DND-41 (cell line): Measurements from ENCODE around the gene NPC1L1.

Experiments used
- ATAC-seq: fragments of 200-7000 bp; cut with Tn5 transposase; 3 replicates; pipeline ENCODE4 v1.9.1; 2021; ENCODE audit warnings: low read depth; ENCODE audit not compliant: insufficient read depth
- DNase-seq: peaks from one replicate; pipeline ENCODE4 v3.0.0-alpha.2; 2020
- H2AFZ ChIP-seq: 2 replicates; pipeline ENCODE4 v1.6.0; 2012; ENCODE audit warnings: low read depth, low read length
- H3K27ac ChIP-seq: 2 replicates; pipeline ENCODE4 v1.5.1; 2012; ENCODE audit warnings: low read length, inconsistent platforms
- H3K27me3 ChIP-seq: fragments of 200-600 bp; sonication (generic); 2 replicates; pipeline ENCODE4 v1.6.0; 2012; ENCODE audit warnings: low read length, mild to moderate bottlenecking, inconsistent platforms; ENCODE audit not compliant: insufficient read depth, poor library complexity
- H3K36me3 ChIP-seq: 2 replicates; pipeline ENCODE4 v1.5.1; 2012; ENCODE audit warnings: low read length, inconsistent platforms; ENCODE audit not compliant: insufficient read depth
- H3K4me1 ChIP-seq: 2 replicates; pipeline ENCODE4 v1.5.1; 2012; ENCODE audit warnings: mild to moderate bottlenecking, low read length; ENCODE audit not compliant: insufficient read depth
- H3K4me2 ChIP-seq: 2 replicates; pipeline ENCODE4 v1.6.0; 2012; ENCODE audit warnings: mild to moderate bottlenecking, moderate library complexity, low read length, inconsistent platforms; ENCODE audit not compliant: insufficient read depth
- H3K4me3 ChIP-seq, 2 experiments: fragments of 200-600 bp in 1 of 2; shearing (Covaris generic) in 1 of 2; 2 replicates each; pipeline ENCODE4 v1.5.1; 2012 to 2016; ENCODE audit warnings: inconsistent platforms in 2 of 2, low read length in 2 of 2, mild to moderate bottlenecking in 2 of 2, low read depth in 1 of 2, moderate library complexity in 1 of 2
- H3K79me2 ChIP-seq: 2 replicates; pipeline ENCODE4 v1.6.0; 2012; ENCODE audit warnings: low read length, inconsistent platforms; ENCODE audit not compliant: insufficient read depth
- H3K9ac ChIP-seq: 2 replicates; pipeline ENCODE4 v1.6.0; 2012; ENCODE audit warnings: low read depth, mild to moderate bottlenecking, inconsistent platforms, low read length, moderate library complexity
- H3K9me3 ChIP-seq: 2 replicates; pipeline ENCODE4 v1.5.1; 2012; ENCODE audit warnings: low read length, moderate library complexity, mild to moderate bottlenecking, inconsistent platforms; ENCODE audit not compliant: insufficient read depth, severe bottlenecking
- H4K20me1 ChIP-seq: 2 replicates; pipeline ENCODE4 v1.6.0; 2012; ENCODE audit warnings: low read length; ENCODE audit not compliant: insufficient read depth
- EZH2 ChIP-seq: IDR thresholded peaks from 3 replicates; pipeline ENCODE4 v1.6.1; 2012; ENCODE audit warnings: borderline replicate concordance, low read depth, mild to moderate bottlenecking, moderate library complexity, low read length, inconsistent platforms; ENCODE audit not compliant: severe bottlenecking
- TF ChIP-seq, protein P1 (sequence below): IDR thresholded peaks from 2 replicates; pipeline ENCODE4 v1.5.1; 2012; ENCODE audit warnings: borderline replicate concordance, low read length, moderate library complexity, mild to moderate bottlenecking; ENCODE audit not compliant: poor library complexity, severe bottlenecking; ENCODE audit errors: extremely low read depth

NPC1L1 gene

DNA sequence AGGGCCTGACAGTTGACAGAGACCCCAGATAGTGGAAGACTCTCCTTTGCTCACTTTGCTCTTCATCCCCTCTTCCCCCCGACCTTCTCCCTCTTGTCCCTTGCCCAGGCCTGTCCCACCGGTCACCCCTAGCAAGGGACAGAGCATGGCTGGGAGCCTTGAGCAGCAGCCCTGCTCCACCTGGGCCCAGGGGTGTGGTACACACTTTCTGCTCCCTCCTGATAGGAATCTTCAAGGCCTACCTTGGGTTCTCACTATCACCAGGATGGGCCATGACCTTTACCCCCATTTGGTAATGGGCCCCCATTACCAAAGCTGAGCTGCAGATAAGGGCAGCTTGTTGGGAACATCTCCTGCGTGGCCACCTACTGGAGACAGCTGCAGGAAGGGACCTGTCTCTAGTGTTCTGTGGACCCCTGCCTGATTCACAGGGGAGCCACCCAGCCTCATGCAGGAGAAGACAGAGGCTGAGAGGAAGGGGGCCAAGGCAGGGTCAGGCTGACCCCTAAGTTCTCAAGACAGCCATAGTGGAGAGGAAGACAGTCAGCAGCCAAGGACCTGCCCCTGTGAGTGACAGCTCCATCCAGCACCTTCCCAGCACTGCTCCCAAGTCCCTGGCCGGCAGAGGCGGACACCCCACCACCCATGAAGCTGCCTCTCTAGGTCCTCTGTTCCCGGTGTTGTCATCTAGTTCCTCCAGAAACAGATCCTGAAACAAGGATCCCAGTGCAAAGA is 913 bp upstream of the NPC1L1 start:
- ATAC-seq (no peak), DNase-seq (no peak)
- H2AFZ ChIP-seq = no peak overlapping the region
- H3K27me3 ChIP-seq = peaks cover 3% of the 10 kb centered on the region
- H3K4me2 ChIP-seq = no peak overlapping the region
- H4K20me1 ChIP-seq = no peaks in the 10 kb centered on the region
- H3K4me3 ChIP-seq = no peak overlapping the region
- TF ChIP-seq, protein P1, sequence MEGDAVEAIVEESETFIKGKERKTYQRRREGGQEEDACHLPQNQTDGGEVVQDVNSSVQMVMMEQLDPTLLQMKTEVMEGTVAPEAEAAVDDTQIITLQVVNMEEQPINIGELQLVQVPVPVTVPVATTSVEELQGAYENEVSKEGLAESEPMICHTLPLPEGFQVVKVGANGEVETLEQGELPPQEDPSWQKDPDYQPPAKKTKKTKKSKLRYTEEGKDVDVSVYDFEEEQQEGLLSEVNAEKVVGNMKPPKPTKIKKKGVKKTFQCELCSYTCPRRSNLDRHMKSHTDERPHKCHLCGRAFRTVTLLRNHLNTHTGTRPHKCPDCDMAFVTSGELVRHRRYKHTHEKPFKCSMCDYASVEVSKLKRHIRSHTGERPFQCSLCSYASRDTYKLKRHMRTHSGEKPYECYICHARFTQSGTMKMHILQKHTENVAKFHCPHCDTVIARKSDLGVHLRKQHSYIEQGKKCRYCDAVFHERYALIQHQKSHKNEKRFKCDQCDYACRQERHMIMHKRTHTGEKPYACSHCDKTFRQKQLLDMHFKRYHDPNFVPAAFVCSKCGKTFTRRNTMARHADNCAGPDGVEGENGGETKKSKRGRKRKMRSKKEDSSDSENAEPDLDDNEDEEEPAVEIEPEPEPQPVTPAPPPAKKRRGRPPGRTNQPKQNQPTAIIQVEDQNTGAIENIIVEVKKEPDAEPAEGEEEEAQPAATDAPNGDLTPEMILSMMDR = no peak
- TF ChIP-seq EZH2 = no peak
- H3K79me2 ChIP-seq = no peaks in the 10 kb centered on the region
- H3K9ac ChIP-seq = no peak overlapping the region
- no peaks in the 10 kb centered on the region for H3K9me3 ChIP-seq
- no peak overlapping the region for H3K27ac ChIP-seq
- H3K36me3 ChIP-seq = no peaks in the 10 kb centered on the region
- no peaks in the 10 kb centered on the region for H3K4me1 ChIP-seq

DNA sequence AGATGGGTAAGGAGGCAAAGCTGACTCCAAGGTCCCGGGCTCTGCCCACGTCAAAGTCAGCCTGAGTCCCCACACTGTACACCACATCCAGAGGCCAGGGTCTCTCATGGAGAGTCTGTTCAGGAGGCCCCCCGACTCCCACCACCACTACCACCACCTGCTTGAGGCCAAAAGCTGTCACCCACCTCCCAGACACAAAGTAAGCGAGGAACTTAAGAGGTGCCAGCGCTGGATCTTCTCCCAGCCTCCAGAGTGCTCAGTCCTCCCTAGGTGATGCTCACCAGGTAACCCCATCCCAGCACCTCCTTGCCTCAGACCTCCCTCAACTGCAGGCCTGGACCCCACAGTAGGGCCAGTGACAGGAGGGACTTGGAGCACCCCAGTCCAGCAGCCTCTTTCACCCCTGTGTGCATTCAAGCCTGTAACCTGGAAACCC is 520 bp downstream of the NPC1L1 start:
- ATAC-seq (no peak), DNase-seq (no peak)
- no peaks in the 10 kb centered on the region for H4K20me1 ChIP-seq
- H3K9me3 ChIP-seq = no peaks in the 10 kb centered on the region
- no peak overlapping the region for H3K27ac ChIP-seq
- peaks cover 3% of the 10 kb centered on the region for H3K27me3 ChIP-seq
- TF ChIP-seq EZH2 = no peak
- TF ChIP-seq, protein P1 = no peak
- no peak overlapping the region for H2AFZ ChIP-seq
- no peak overlapping the region for H3K4me3 ChIP-seq
- H3K4me1 ChIP-seq = no peaks in the 10 kb centered on the region
- no peak overlapping the region for H3K4me2 ChIP-seq
- no peaks in the 10 kb centered on the region for H3K36me3 ChIP-seq
- no peak overlapping the region for H3K9ac ChIP-seq
- H3K79me2 ChIP-seq = no peaks in the 10 kb centered on the region

DNA sequence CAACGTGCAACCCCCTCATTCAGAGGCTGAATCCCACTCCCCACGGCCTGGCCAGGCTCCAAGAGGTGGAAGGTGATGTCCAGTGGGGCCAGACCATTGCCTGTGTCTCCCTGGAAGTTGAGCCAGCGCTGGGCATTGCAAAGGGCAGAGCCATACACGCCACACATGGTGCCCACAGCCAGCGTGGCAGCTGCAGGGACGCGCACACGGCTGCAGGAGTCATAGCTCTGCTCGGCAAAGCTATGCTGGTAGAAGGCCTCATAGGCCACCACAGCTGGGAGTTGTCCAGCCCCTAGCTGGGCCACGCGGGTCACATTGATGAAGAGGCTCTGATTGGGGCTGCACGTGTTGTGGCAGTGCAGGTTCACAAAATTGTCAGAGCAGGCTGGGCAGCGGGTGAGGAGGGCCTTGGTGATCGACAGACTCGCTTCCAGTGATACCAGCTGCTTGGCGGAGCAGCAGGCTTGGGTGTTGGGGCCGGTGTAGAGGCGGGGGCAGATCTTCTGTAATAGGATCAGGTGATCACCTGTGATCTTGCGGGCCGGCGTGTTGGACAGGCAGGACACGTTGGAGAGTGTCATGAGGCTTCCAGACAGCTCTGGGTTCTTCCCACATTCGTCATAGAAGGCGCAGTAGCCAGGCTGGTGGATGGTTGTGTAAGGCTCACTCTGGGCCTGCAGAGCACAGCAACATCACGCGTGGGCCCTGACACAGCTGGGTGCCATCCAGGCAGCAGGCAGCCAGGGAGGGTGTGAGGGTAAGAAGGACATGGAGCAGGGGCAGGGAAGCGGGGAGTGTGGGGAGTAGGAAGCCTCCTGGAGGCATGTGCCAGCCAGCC is 1.2 kb downstream of the NPC1L1 start:
- Histone ChIP-seq H3K9ac (no peak overlapping the region), H4K20me1 (no peaks in the 10 kb centered on the region), H3K79me2 (no peaks in the 10 kb centered on the region), H3K27me3 (peaks cover 3% of the 10 kb centered on the region), H3K36me3 (no peaks in the 10 kb centered on the region), H3K9me3 (no peaks in the 10 kb centered on the region), H3K4me3 (no peak overlapping the region), H2AFZ (no peak overlapping the region), H3K4me1 (no peaks in the 10 kb centered on the region), H3K4me2 (no peak overlapping the region), H3K27ac (no peak overlapping the region)
- no peak for TF ChIP-seq EZH2
- TF ChIP-seq, protein P1 = no peak
- ATAC-seq (no peak), DNase-seq (no peak)
